GM19351 (cell line): ENCODE data around the gene LCE2A.
"Not testable (repeated sequence)": the region's sequence is repeated elsewhere in the genome, so short reads cannot be mapped to it uniquely, and the experiment has no call there.

ENCODE experiments used
- ATAC-seq: cut with Tn5 transposase; IDR thresholded peaks from one replicate; pipeline ENCODE4 v1.9.1; 2021; ENCODE audit warnings: mild to moderate bottlenecking, moderate library complexity; ENCODE audit not compliant: unreplicated experiment

LCE2A gene, protein sequence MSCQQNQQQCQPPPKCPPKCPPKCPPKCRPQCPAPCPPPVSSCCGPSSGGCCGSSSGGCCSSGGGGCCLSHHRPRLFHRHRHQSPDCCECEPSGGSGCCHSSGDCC

DNA sequence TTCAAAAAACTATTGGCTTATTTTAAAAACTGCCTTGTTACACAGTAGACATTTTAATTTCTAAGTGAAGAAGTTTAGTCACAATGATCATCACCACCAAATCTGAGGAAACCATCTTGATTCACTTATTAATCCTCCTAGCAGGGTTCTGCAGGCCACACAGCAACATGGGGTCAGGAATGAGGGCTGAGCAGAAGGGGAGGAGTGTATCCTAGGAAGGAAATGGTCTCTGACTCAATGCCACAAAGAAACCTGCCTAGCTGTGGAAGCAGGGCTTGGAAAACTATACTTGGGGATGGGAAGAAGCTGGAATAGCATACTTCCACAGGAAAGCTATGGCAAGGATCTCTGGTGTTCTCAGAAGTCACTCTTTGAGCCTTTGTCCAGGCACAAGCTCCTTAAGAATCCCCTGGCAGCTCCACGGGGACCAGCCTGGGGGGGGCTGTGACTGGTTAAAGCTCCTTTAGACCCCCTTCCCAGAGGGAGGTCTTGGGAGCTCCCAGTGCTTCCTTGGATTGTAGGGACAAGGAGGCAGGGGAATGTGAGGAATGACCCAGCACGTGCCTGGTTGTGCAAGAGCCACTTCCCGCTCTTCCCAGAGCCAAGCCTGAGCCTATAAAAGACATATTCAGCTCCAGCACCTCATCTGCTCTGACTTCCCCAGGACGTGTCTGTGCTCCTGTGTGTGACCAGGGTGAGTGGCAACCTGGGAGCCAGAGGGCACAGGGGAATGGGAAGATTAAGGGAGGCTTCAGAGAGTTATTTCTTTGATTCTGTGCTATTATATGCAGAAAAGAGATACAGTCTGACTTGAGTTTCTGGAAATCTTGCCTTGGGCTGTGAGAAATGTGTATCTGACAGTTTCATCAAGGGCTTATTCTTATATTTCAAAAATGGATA is at the start of gene LCE2A:
TSS of gene LCE2A (plus strand) at position 645 of the 900 bp plus-strand sequence. CDS start 557 bp downstream, outside the sequence.
- no peak for ATAC-seq

DNA sequence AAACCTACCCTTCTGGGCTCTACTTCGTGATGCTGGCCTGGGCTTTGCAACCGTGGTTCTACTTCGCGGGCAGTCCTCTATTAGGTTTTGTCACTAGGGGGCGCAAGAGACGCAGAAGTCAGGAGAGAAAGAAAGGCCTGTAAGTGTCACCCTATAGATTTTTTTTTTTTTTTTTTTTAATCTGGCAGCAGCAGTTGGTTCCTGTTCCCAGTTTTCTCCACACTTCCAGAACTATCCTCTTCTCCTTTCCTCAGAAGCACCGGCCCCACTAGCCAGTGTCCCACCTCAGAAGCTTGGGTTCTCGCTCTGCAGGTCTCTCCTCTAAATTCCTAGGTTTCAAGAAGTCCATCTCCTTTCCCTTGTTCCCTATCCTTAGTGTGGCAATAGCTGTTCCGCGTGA is 44.0 kb upstream of the LCE2A start:
- ATAC-seq: no peak

DNA sequence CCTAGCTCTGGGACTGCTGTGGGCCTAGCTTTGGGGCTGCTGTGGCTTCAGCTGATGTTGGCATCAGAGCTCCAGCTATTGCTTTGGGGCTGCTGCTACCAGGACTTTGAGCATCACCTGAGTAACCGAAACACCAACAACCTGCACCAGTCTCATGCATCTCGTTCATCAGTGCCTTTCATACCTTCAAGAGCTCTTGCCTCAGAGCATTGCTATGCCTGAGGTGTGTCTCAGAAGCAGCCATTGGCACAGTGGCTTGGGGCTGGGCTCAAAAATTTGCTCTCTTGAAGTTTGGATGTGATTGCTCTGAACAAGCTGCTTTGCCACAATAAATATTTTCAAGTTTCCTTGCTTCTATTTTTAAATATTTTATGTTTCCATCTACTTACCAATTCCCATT is 41.7 kb upstream of the LCE2A start:
- no peak for ATAC-seq

DNA sequence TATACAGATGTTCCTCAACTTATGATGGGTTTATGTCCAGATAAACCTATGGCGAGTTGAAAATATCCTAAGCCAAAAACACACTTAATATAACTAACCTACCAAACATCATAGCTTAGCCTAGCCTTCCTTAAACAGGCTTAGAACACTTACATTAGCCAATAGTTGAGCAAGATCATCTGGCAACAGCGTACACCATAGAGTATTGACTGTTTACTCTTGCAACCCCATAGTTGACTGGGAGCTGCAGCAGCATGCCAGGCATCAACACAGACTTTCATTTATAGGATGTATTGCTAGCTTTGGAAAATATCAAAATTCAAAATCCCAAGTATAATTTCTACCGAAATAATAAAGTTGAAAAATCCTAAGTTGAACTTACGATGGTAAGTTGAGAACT is 40.5 kb upstream of the LCE2A start:
- no peak for ATAC-seq

DNA sequence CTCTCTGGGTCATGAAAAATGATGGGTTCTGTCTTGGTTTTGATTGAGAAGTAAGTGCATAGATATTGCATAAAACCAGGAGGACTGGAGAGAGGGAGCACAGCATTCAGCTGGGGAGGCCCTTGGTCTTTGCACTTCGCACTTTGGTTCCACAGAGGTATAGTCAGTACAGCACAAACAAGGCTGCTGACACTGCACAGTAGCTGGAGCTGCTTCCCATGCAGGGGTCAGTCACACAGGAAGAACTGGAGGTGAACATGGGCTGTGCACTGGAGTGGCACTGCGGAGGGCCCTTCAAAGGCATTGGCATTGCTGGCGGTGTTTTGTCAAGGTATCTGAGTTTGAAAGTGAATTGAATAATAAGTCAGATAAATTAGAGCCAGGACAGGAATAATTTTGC is 39.5 kb upstream of the LCE2A start:
- no peak for ATAC-seq

DNA sequence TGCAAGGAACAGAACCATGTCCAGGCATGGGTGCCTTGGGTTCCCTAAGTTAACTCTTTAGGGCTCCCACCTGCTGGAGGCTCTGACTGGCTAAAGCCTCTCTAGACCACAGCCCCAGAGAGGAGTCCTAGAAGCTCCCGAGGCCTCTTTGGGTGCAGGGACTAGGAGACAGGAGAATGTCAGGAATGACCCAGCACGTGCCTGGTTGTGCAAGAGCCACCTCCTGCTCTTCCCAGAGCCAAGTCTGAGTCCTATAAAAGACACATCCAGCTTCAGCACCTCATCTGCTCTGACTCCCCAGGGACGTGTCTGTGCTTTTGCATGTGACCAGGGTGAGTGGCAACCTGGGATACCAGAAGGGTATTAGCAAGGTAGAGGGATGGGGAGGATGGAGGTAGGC is 35.0 kb upstream of the LCE2A start, which contains the start of gene LCE2D:
TSS of gene LCE2D (plus strand) at position 283 of the 400 bp plus-strand sequence. CDS start 726 bp downstream, outside the sequence.
- ATAC-seq: no peak

DNA sequence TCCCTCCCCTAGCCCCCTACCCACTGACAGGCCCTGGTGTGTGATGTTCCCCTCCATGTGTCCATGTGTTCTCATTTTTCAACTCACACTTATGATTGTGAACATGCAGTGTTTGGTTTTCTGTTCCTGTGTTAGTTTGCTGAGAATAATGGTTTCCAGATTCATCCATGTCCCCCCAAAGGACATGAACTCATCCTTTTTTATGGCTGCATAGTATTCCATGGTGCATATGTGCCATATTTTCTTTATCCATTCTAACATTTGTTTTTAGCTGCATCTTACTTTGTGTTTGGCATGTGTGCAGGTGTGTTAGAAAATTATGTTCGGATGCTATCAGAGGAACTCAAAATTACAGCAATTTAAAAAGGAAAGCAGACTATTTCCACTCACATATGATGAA is 32.0 kb upstream of the LCE2A start:
- ATAC-seq: not testable (repeated sequence)

DNA sequence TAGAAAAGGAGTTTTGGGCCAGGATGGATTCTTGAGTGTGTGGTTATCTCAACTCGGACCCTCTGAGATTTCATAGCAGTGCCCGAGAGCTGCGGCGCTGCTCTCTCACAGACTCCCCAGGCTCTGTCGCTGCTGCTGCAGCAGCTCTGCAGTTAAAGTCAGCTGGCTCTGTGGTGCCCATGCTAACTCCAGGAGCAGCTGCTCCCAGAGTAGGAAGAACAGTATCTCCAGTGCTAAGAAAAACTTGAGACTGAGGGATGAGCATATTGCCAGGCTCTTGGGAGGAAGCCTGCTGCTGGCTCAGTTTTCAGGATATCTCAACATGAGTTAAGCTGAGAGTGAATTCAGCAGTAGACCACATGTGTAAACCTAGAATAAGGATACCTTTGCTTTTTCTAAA is 30.5 kb upstream of the LCE2A start:
- ATAC-seq: no peak

DNA sequence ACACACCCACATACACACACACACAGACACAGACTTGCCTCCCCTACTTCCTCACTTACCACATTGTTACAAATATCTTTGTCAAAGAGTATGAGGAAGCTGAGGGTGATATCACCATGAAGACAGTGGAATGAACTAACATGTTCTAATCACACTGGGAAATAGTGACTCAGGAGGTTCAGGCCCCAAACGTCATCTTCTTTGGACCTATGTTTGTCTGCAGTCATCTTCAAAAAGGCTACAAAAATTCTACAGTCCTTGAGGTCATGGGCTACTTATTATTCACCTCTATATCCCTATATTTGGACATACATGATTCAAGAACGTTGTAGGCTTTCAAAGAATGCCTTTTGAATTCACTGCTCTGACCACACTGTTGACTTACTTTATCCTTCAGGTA is 25.1 kb upstream of the LCE2A start:
- no peak for ATAC-seq

DNA sequence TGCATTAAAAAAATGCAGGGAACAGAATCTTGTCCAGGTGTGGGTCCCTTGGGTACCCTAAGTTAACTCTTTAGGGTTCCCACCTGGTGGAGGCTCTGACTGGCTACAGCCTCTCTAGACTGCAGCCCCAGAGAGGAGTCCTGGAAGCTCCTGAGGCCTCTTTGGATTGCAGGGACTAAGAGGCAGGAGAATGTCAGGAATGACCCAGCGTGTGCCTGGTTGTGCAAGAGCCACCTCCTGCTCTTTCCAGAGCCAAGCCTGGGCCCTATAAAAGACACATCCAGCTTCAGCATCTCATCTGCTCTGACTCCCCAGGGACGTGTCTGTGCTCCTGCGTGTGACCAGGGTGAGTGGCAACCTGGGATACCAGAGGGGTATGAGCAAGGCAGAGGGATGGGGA is 23.2 kb upstream of the LCE2A start, which contains the start of gene LCE2C:
TSS of gene LCE2C (plus strand) at position 297 of the 400 bp plus-strand sequence. CDS start 737 bp downstream, outside the sequence.
- ATAC-seq: not testable (repeated sequence)

DNA sequence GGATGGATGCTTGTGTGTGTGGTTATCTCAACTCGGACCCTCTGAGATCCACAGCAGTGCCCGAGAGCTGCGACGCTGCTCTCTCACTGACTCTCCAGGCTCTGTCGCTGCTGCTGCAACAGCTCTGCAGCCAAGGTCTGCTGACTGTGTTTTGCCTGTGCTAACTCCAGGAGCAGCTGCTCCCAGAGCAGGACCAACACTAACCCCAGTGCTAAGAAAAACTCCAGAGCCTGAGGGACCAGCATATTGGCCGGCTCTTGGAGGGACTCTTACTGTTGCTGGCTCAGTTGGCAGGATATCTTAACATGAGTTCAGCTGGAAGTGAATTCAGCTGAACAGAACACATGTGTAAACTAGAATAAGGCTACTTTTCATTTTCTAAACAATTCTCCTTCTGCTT is 18.7 kb upstream of the LCE2A start:
- ATAC-seq: no peak

DNA sequence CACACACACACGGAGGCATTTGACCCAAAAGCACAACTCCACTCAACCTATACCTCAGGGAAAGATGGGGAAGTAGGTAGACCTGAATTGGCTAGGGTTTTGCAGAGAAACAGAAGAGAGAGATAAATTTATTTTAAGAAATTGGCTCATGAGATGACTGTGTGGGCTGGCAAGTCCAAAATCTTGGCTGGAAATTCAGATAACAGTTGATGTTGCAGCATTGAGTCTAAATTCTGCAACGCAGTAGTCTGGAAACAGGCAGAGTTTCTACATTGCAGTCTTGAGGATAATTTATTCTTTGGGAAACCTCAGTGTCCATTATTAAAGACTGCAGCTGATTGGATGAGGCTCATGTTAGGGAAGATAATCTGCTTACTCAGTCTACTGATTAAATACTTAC is 16.5 kb upstream of the LCE2A start:
- no peak for ATAC-seq

DNA sequence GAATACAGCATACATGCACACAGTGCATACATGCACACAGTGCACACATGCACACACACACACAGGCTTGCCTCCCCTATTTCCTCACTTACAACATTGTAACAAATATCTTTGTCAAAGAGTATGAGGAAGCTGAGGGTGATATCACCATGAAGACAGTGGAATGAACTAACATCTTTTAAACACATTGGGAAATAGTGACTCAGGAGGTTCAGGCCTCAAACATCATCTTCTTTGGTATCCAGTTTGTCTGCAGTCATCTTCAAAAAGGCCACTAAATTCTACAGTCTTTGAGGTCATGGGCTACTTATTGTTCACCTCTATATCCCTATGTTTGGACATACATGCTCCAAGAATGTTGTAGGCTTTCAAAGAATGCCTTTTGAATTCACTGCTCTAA is 14.3 kb upstream of the LCE2A start:
- no peak for ATAC-seq

DNA sequence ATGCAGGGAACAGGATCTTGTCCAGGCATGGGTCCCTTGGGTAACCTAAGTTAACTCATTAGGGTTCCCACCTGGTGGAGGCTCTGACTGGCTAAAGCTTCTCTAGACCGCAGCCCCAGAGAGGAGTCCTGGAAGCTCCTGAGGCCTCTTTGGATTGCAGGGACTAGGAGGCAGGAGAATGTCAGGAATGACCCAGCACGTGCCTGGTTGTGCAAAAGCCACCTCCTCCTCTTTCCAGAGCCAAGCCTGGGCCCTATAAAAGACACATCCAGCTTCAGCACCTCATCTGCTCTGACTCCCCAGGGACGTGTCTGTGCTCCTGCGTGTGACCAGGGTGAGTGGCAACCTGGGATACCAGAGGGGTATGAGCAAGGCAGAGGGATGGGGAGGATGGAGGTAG is 12.3 kb upstream of the LCE2A start, which contains the start of gene LCE2B:
TSS of gene LCE2B (plus strand) at position 301 of the 400 bp plus-strand sequence. CDS start 721 bp downstream, outside the sequence.
- not testable (repeated sequence) for ATAC-seq

DNA sequence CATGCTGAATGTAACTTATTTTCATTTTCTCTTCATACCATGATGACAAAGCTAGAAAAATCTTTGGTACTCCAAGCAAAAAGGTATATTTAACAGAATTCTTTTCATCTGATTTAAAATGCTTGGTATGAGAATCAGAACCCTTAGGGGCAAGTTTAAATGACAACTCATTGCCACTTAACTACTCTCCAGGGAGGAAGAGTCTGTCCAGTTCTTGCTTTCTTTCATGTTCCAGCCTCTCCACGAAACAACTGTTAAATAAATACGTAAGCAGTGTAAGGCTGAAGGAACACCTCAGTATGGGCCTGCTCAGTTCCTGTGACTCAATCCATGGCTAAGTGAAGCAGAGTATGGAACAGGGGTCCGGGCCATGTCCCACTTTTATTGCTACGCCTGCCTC is 1.6 kb downstream of the LCE2A start:
- no peak for ATAC-seq

DNA sequence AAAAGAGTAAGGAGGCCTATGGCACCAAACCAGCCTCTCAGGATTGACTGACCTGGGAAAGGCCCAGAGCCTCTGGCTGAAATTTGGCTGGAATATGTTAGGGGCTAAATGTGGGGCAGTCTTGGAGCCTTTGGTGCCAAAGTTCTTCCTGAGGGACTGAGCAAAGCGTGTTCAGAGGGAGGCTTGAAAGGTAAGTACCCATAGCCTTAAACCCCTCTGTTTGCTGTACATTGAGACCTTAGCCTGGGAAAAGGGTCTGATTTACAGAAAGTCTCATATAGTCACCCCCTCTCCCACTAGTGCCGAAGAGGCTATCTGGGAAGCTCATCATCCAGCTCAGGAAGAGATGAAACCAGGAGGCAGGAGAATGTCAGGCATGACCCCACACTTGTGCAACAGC is 9.7 kb downstream of the LCE2A start, which contains the start of gene LCE4A:
TSS of gene LCE4A (plus strand) at position 301 of the 400 bp plus-strand sequence. CDS start 916 bp downstream, outside the sequence.
- ATAC-seq: no peak

DNA sequence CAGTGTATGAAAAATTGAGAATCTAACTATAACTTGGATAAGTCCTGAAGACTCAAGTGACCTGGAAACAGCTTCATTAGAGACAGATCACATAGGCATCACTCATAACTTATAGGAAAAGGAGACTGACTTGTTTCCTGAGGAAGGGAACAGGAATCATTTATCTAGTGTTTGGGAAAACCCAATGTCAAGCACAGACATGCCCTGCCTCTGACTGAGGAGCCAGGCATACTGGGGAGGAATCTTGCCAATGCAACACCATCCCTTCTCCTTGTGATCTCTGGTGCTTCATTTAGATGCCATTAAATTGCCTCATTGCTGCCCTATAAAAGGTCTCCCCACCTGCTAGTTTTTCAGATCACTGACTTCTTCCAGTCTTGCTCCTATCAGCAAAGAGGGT is 20.1 kb downstream of the LCE2A start:
- no peak for ATAC-seq

DNA sequence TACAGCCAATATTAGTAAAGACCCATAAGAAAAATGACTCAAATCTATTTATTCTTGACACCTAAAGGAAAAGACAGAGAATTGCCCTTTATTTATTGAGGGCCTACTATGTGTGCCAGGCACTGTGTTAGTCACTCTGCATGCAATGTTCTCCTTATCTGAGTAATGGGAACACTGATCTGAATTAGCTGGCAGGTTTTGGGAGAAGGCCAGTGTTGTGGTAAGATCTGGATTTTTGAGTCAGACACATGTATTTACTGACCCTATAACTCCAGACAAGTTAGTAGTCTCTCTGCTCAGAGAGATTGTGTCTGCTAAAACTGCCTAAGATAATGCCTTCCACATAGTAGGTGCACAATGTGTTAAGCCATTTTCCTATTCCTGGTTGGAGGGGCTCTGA is 27.1 kb downstream of the LCE2A start:
- no peak for ATAC-seq

DNA sequence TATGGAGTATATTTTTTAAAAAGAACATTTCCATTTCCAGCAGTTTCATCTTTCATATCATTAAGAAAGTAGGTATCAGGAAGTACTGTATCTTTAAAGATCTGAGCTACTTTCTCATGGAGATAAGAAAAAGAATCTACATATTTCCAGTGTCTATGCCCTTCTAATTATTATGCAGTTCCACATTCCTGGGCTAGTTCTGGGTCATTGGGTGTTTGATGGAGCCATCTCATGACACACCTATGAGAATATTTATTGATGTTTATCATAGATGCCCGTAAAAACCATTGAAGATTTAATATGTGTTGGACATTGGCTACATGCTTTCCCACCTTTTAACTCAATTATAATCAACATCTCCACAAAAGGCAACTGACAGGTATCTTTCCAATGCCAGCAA is 30.8 kb downstream of the LCE2A start:
- ATAC-seq: no peak

DNA sequence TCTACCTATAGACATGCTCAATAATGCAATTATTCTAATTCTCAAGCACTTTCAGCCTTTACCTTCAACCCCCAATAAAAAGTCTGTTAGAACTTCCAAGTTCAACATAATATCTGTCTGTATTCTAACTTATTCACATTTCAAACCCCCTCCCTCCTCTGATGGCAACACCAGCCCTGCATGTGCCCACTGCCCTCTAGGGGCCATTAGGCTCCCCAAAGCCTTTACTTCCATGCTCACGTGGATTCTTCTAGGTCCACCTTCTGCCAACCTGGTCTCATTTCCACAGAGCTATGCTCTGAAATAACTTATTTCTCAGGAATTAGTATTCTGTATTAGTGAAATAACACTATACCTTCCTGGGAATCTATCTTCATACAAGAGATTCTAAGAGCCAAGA is 37.5 kb downstream of the LCE2A start:
- ATAC-seq: no peak

DNA sequence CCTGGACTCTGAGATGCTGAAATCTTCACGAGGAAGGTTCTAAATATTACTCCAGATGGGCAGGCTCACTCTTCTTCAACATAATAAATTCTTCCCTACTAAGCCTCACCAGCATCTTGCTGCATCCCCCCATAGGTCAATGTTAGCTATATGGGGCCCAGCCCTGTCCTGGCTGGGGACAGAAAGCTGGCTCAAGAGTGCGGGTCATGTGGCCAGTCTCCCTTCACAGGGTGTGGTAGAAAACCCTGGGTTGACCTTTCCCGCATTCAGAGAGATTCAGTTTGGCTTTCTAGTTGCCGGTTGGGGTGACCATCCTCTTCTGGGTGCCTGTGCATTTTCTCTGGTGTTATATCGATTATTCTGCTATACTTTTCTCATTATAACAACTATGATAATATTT is 39.9 kb downstream of the LCE2A start:
- no peak for ATAC-seq

DNA sequence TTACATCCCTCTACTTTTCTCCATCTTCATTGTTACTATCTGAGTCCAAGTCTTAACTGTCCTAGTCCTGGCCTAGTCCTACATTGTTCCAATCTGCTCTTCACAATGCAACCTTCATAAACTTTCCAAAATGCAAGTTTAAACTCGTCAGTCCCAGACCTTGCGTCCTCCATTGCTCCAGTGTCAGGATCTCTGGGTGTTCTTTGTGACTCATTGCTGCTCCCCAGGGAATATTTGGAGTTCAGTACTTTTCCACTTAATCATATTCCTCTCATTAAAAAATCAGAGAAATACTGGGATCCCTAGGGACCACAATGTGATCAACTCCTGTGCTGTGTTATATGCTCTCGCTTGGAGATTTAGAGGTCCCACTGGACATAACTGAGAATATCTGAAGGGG is 41.7 kb downstream of the LCE2A start:
- no peak for ATAC-seq
